H9 (cell line): Measurements from ENCODE around the gene PGLYRP3. TPM values are rescaled to one million over a fixed set of nuclear protein-coding genes. Genes with fewer than 3 reads are reported as not detected.

Source experiments
- DNase-seq: peaks from one replicate; pipeline ENCODE4 v3.0.0-alpha.2; 2017
- H2AFZ ChIP-seq: one replicate; pipeline ENCODE4 v1.6.1; 2013; ENCODE audit warnings: mild to moderate bottlenecking, low read length, control low read depth, moderate library complexity
- H2AK5ac ChIP-seq: 2 replicates; pipeline ENCODE4 v1.6.1; 2013; ENCODE audit warnings: low read length, control low read depth, mixed read lengths; ENCODE audit not compliant: insufficient read length
- H2BK120ac ChIP-seq: one replicate; pipeline ENCODE4 v1.6.1; 2013; ENCODE audit warnings: low read depth, mild to moderate bottlenecking, low read length, control low read depth, inconsistent platforms; ENCODE audit not compliant: poor library complexity, severe bottlenecking
- H2BK12ac ChIP-seq: 2 replicates; pipeline ENCODE4 v1.6.1; 2013; ENCODE audit warnings: low read length, control low read depth, mixed read lengths, low read depth; ENCODE audit not compliant: insufficient read length
- H2BK15ac ChIP-seq: 2 replicates; pipeline ENCODE4 v1.6.1; 2013; ENCODE audit warnings: low read depth, low read length, control low read depth
- H2BK20ac ChIP-seq: one replicate; pipeline ENCODE4 v1.6.1; 2013; ENCODE audit warnings: low read depth, mild to moderate bottlenecking, low read length, control low read depth, inconsistent platforms; ENCODE audit not compliant: poor library complexity, severe bottlenecking
- H2BK5ac ChIP-seq: 2 replicates; pipeline ENCODE4 v1.6.1; 2013; ENCODE audit warnings: low read length, control low read depth, mixed read lengths; ENCODE audit not compliant: insufficient read length
- H3K14ac ChIP-seq: 2 replicates; pipeline ENCODE4 v1.6.1; 2013; ENCODE audit warnings: low read length, control low read depth; ENCODE audit not compliant: insufficient read depth
- H3K18ac ChIP-seq: 2 replicates; pipeline ENCODE4 v1.6.1; 2013; ENCODE audit warnings: low read depth, mild to moderate bottlenecking, mixed read lengths, low read length, control low read depth; ENCODE audit not compliant: insufficient read length
- H3K23ac ChIP-seq: 2 replicates; pipeline ENCODE4 v1.6.1; 2013; ENCODE audit warnings: low read length, control low read depth, mixed read lengths, low read depth; ENCODE audit not compliant: insufficient read length
- H3K23me2 ChIP-seq: 2 replicates; pipeline ENCODE4 v1.6.1; 2013; ENCODE audit warnings: low read depth, mild to moderate bottlenecking, mixed read lengths, low read length, control low read depth; ENCODE audit not compliant: insufficient read length, poor library complexity, severe bottlenecking
- H3K27ac ChIP-seq: 2 replicates; pipeline ENCODE4 v1.5.1; 2013; ENCODE audit warnings: low read length, control low read depth, mixed read lengths, low read depth; ENCODE audit not compliant: insufficient read length
- H3K27me3 ChIP-seq: 2 replicates; pipeline ENCODE4 v1.6.1; 2013; ENCODE audit warnings: low read length, control low read depth, inconsistent platforms; ENCODE audit not compliant: insufficient read depth
- H3K4ac ChIP-seq: 2 replicates; pipeline ENCODE4 v1.6.1; 2013; ENCODE audit warnings: low read depth, mild to moderate bottlenecking, control low read depth, inconsistent platforms, low read length, moderate library complexity
- H3K4me1 ChIP-seq: 2 replicates; pipeline ENCODE4 v1.6.1; 2013; ENCODE audit warnings: low read length, control low read depth, inconsistent platforms; ENCODE audit not compliant: insufficient read depth
- H3K4me2 ChIP-seq: 2 replicates; pipeline ENCODE4 v1.6.1; 2013; ENCODE audit warnings: low read length, control low read depth, mixed read lengths; ENCODE audit not compliant: insufficient read length, insufficient read depth
- H3K56ac ChIP-seq: 2 replicates; pipeline ENCODE4 v1.6.1; 2013; ENCODE audit warnings: low read depth, mild to moderate bottlenecking, mixed read lengths, low read length, control low read depth; ENCODE audit not compliant: insufficient read length
- H3K79me1 ChIP-seq: 2 replicates; pipeline ENCODE4 v1.6.1; 2013; ENCODE audit warnings: low read depth, mild to moderate bottlenecking, moderate library complexity, low read length, control low read depth, inconsistent platforms; ENCODE audit not compliant: insufficient read depth, poor library complexity, severe bottlenecking
- H3K79me2 ChIP-seq: 2 replicates; pipeline ENCODE4 v1.6.1; 2013; ENCODE audit warnings: low read length, control low read depth, inconsistent platforms; ENCODE audit not compliant: insufficient read depth
- H3K9ac ChIP-seq: 2 replicates; pipeline ENCODE4 v1.6.1; 2013; ENCODE audit warnings: low read length, control low read depth, mixed read lengths; ENCODE audit not compliant: insufficient read length; ENCODE audit errors: extremely low read depth
- H3K9me3 ChIP-seq: one replicate; pipeline ENCODE4 v1.6.1; 2013; ENCODE audit warnings: low read depth, low read length, inconsistent platforms; ENCODE audit not compliant: control insufficient read depth
- H3T11ph ChIP-seq: one replicate; pipeline ENCODE4 v1.6.1; 2013; ENCODE audit warnings: mild to moderate bottlenecking, low read length, control low read depth, inconsistent platforms
- H4K20me1 ChIP-seq: one replicate; pipeline ENCODE4 v1.6.1; 2013; ENCODE audit not compliant: control insufficient read depth, insufficient read length, insufficient read depth
- H4K5ac ChIP-seq: 2 replicates; pipeline ENCODE4 v1.6.1; 2013; ENCODE audit warnings: low read depth, mild to moderate bottlenecking, mixed read lengths, low read length, control low read depth; ENCODE audit not compliant: insufficient read length
- H4K8ac ChIP-seq: replicated peaks from 2 replicates; pipeline ENCODE4 v1.6.1; 2013; ENCODE audit warnings: low read length, control low read depth, mixed read lengths, low read depth; ENCODE audit not compliant: insufficient read length
- H4K91ac ChIP-seq: 2 replicates; pipeline ENCODE4 v1.6.1; 2013; ENCODE audit warnings: low read depth, mild to moderate bottlenecking, moderate library complexity, mixed read lengths, low read length, control low read depth; ENCODE audit not compliant: insufficient read length
- H3K27ac Mint-ChIP-seq, 3 experiments: 2 replicates in 2 of 3; 3 replicates in 1 of 3; pipeline ENCODE4 v1.8.0; 2020 to 2021; ENCODE audit warnings: mixed read lengths in 3 of 3, mild to moderate bottlenecking in 1 of 3, moderate library complexity in 1 of 3
- H3K27me3 Mint-ChIP-seq: 2 replicates; pipeline ENCODE4 v1.8.0; 2021; ENCODE audit warnings: low read depth, mild to moderate bottlenecking, moderate library complexity, mixed read lengths
- H3K36me3 Mint-ChIP-seq, 3 experiments: 2 replicates in 2 of 3; 3 replicates in 1 of 3; pipeline ENCODE4 v1.8.0; 2020 to 2021; ENCODE audit warnings: low read depth in 3 of 3, mixed read lengths in 3 of 3; ENCODE audit not compliant: insufficient read depth in 1 of 3
- H3K4me1 Mint-ChIP-seq, 2 experiments: 2 replicates each; pipeline ENCODE4 v1.8.0; 2020; ENCODE audit warnings: mixed read lengths in 2 of 2
- H3K4me3 Mint-ChIP-seq, 2 experiments: 2 replicates in 1 of 2; 3 replicates in 1 of 2; pipeline ENCODE4 v1.8.0; 2020 to 2021; ENCODE audit warnings: mild to moderate bottlenecking in 2 of 2, mixed read lengths in 2 of 2, moderate library complexity in 1 of 2
- H3K9me3 Mint-ChIP-seq, 2 experiments: 2 replicates in 1 of 2; 3 replicates in 1 of 2; pipeline ENCODE4 v1.8.0; 2020; ENCODE audit warnings: mild to moderate bottlenecking in 2 of 2, mixed read lengths in 2 of 2, moderate library complexity in 1 of 2
- WGBS: extraction: QIAGEN DNeasy Blood & Tissue Kit; methylation state at CpG from one replicate; pipeline ENCODE4 v1.1.7; 2013; ENCODE audit warnings: missing lambda C conversion rate, low lambda C conversion rate, mixed read lengths; ENCODE audit not compliant: insufficient read length; ENCODE audit errors: extremely low coverage; 5-methylcytosine and 5-hydroxymethylcytosine counted together
- total RNA-seq: library from RNA; stranded (reverse); gene quantifications from 2 replicates; pipeline ENCODE4 v1.2.1, GENCODE V29; 2021
- TF ChIP-seq, protein P1 (sequence below): fragments of 200-600 bp; sonication (generic); conservative IDR thresholded peaks from 3 replicates; pipeline ENCODE4 v1.8.0; 2021; ENCODE audit warnings: antibody characterized with exemption, mild to moderate bottlenecking

PGLYRP3 gene
- total RNA-seq, 1 experiment from 2014 or later, result not detected

DNA sequence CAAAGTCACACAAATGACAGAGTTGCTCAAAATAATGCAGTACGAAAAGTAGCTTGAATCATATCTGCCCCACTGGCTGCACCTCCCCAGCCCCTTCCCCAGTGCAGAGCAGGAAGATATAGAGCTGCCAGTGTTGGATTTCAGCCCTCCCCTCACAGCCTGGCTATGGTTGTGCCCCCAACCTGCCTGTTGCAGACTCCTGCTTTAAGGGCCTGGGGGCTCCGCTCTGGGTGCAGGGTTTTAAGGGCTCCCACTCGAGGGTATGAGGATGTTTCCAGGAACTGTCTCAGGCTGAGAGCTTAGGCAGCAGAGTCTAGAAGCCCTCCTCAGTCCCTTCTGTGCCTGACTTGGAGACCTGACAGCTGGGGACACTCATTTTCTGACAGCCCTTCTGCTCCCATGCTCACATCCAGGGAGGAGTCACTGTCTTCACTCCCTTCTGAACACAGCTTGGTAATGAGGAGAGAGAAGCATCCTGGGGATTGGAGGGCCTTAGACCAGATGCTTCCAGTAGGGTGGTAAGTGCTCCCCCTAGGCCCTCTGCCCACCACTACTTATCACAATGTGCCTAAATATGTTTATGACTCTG lies 49.5 kb upstream of the PGLYRP3 start:
- no peaks in the 10 kb centered on the region for H3K79me2 ChIP-seq
- no peak overlapping the region for H3K27ac Mint-ChIP-seq
- H3K14ac ChIP-seq, result peak overlapping the region; percentile 41; the same call in 1 of the 2 replicates
- no peak overlapping the region for H2BK15ac ChIP-seq
- H2BK20ac ChIP-seq, result no peak overlapping the region
- no peaks in the 10 kb centered on the region for H3K36me3 Mint-ChIP-seq
- H3K18ac ChIP-seq, result no peak overlapping the region
- no peak overlapping the region for H4K5ac ChIP-seq
- H4K8ac ChIP-seq, result no peak overlapping the region
- no peak overlapping the region for H3K4me2 ChIP-seq
- H3K4me1 ChIP-seq, result no peaks in the 10 kb centered on the region
- H3K4ac ChIP-seq, result no peak overlapping the region
- TF ChIP-seq, protein P1, sequence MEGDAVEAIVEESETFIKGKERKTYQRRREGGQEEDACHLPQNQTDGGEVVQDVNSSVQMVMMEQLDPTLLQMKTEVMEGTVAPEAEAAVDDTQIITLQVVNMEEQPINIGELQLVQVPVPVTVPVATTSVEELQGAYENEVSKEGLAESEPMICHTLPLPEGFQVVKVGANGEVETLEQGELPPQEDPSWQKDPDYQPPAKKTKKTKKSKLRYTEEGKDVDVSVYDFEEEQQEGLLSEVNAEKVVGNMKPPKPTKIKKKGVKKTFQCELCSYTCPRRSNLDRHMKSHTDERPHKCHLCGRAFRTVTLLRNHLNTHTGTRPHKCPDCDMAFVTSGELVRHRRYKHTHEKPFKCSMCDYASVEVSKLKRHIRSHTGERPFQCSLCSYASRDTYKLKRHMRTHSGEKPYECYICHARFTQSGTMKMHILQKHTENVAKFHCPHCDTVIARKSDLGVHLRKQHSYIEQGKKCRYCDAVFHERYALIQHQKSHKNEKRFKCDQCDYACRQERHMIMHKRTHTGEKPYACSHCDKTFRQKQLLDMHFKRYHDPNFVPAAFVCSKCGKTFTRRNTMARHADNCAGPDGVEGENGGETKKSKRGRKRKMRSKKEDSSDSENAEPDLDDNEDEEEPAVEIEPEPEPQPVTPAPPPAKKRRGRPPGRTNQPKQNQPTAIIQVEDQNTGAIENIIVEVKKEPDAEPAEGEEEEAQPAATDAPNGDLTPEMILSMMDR, result no peak
- no peak overlapping the region for H3K9ac ChIP-seq
- no peak overlapping the region for H3T11ph ChIP-seq
- H3K4me1 Mint-ChIP-seq, result no peaks in the 10 kb centered on the region
- no peak overlapping the region for H2AK5ac ChIP-seq
- WGBS, result no CpG with 5 or more reads among the region's 3 CpGs
- H3K4me3 Mint-ChIP-seq, result no peak overlapping the region
- no peaks in the 10 kb centered on the region for H3K27me3 ChIP-seq
- no peak overlapping the region for H2BK5ac ChIP-seq
- H3K79me1 ChIP-seq, result no peaks in the 10 kb centered on the region
- peaks cover 2% of the 10 kb centered on the region for H3K27me3 Mint-ChIP-seq
- H2AFZ ChIP-seq, result no peak overlapping the region
- no peak for DNase-seq
- no peak overlapping the region for H3K23ac ChIP-seq
- H3K56ac ChIP-seq, result no peak overlapping the region
- H2BK12ac ChIP-seq, result no peak overlapping the region
- no peaks in the 10 kb centered on the region for H4K20me1 ChIP-seq
- H3K23me2 ChIP-seq, result no peaks in the 10 kb centered on the region
- H3K27ac ChIP-seq, result no peak overlapping the region
- no peak overlapping the region for H2BK120ac ChIP-seq
- H3K9me3 Mint-ChIP-seq, result peaks cover 0 to 6% of the 10 kb centered on the region in 2 experiments; a peak in 1 of 5 replicates
- no peak overlapping the region for H4K91ac ChIP-seq
- no peaks in the 10 kb centered on the region for H3K9me3 ChIP-seq
